ENCODE data around the gene CORO2A. TPM values are rescaled to one million over a fixed set of nuclear protein-coding genes. Genes with fewer than 3 reads are reported as not detected.

CORO2A gene
- total and polyA plus RNA-seq, 2 of the 8 experiments (the other 6 are each of a cell fraction or from before 2014, with no cell fraction given) = 13.7 to 27.9 TPM

- H2BK20ac ChIP-seq (ENCODE audit: low read length) = no peak overlapping the region
- no peak overlapping the region for H2BK12ac ChIP-seq (ENCODE audit: low read depth, low read length)
- no peak overlapping the region for H3K27ac ChIP-seq (ENCODE audit: low read depth, low read length)
- no peaks in the 10 kb centered on the region for H3K79me1 ChIP-seq (ENCODE audit: low read depth, low read length)
- no peak overlapping the region for H3K14ac ChIP-seq (ENCODE audit: insufficient read length)
- H4K91ac ChIP-seq (replicated peaks; ENCODE audit: insufficient read length, low read length) = no peak overlapping the region
- TF ChIP-seq MAX (IDR thresholded peaks at IDR 0.05) (no peak), TBP (IDR thresholded peaks at IDR 0.05; ENCODE audit: low read depth, low read length) (no peak), SRF (IDR thresholded peaks at IDR 0.05; ENCODE audit: low read depth, low read length) (no peak), POLR2AphosphoS5 (IDR thresholded peaks at IDR 0.05; ENCODE audit: low read depth, low read length) (no peak), RNF2 (IDR thresholded peaks at IDR 0.05; ENCODE audit: borderline replicate concordance, low read depth, low read length, missing control alignments, poor library complexity, severe bottlenecking) (no peak)
- TF ChIP-seq, protein P1, sequence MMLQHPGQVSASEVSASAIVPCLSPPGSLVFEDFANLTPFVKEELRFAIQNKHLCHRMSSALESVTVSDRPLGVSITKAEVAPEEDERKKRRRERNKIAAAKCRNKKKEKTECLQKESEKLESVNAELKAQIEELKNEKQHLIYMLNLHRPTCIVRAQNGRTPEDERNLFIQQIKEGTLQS (IDR thresholded peaks at IDR 0.05; ENCODE audit: insufficient read depth, low read depth, low read length) = no peak
- H2BK15ac ChIP-seq (ENCODE audit: low read length) = no peak overlapping the region
- H3K23ac ChIP-seq (ENCODE audit: insufficient read length) = no peak overlapping the region
- H4K8ac ChIP-seq (ENCODE audit: extremely low read depth, insufficient read depth, low read length) = no peak overlapping the region
- H3K79me2 ChIP-seq (ENCODE audit: control insufficient read depth in 1 of 2, insufficient read depth in 2 of 2, low read length in 2 of 2) = no peaks in the 10 kb centered on the region
- 90% methylated on average over 3 of the region's 3 CpGs; no CpG with 5 or more reads in 1 of the 2 experiments for WGBS, 2 experiments (ENCODE audit: extremely low coverage in 1 of 2, insufficient coverage in 1 of 2, insufficient read length in 1 of 2, insufficient replicate concordance in 2 of 2, low coverage in 1 of 2, low lambda C conversion rate in 2 of 2, missing lambda C conversion rate in 1 of 2)
- H3K27me3 ChIP-seq (replicated peaks in 1 of 4; ENCODE audit: control insufficient read depth in 3 of 4, extremely low read depth in 1 of 4, insufficient read depth in 3 of 4, low read length in 3 of 4) = no peaks in the 10 kb centered on the region; a peak in 2 of 7 replicates
- FAIRE-seq (no peak), DNase-seq (ENCODE audit: low read depth in 1 of 2, low spot score in 2 of 2) (no peak)
- no peak overlapping the region for H2BK120ac ChIP-seq (replicated peaks; ENCODE audit: low read depth, low read length)
- H3K4me2 ChIP-seq (ENCODE audit: insufficient read depth in 1 of 2, low read depth in 2 of 2, low read length in 2 of 2) = no peak overlapping the region
- H2AFZ ChIP-seq (ENCODE audit: low read length) = no peak overlapping the region
- POLR2A ChIA-PET (ENCODE audit: partially characterized antibody) = interaction anchor here (0.9 to 1.7 kb wide), 5 partner anchors 13 to 171 kb away, joined by 3 to 6 read pairs (median 6); partner anchors contain the start of genes NANS and TBC1D2
- no peaks in the 10 kb centered on the region; a peak in 1 of 4 replicates for H3K9me3 ChIP-seq (ENCODE audit: insufficient read depth in 2 of 2, low read depth in 1 of 2, low read length in 1 of 2)
- H4K5ac ChIP-seq (ENCODE audit: insufficient read length, low read depth, low read length) = no peak overlapping the region
- CTCF ChIA-PET (ENCODE audit: partially characterized antibody) = interaction anchor here (0.7 to 3.5 kb wide), 3 partner anchors 11 to 115 kb away, joined by 3 to 29 read pairs (median 3); no protein-coding TSS in a partner anchor
- no peak overlapping the region for H3K4ac ChIP-seq (replicated peaks; ENCODE audit: insufficient read length, low read depth, low read length)
- no peak overlapping the region for H3K56ac ChIP-seq (replicated peaks; ENCODE audit: insufficient read length, low read depth, low read length)
- peaks cover 4 to 7% of the 10 kb centered on the region in 2 experiments for H4K20me1 ChIP-seq (replicated peaks in 1 of 2; ENCODE audit: control insufficient read depth in 1 of 2, insufficient read depth in 2 of 2, low read length in 2 of 2)
- no peak overlapping the region for H2AK5ac ChIP-seq (ENCODE audit: low read depth, low read length)
- no peak overlapping the region for H3K9ac ChIP-seq (replicated peaks in 1 of 4; ENCODE audit: extremely low read depth in 1 of 4, low read depth in 3 of 4, low read length in 3 of 4)
- no peak overlapping the region for H3K18ac ChIP-seq (ENCODE audit: extremely low read depth, low read length)
- peaks cover 2 to 28% (median 10%) of the 10 kb centered on the region in 4 experiments; a peak in 5 of 8 replicates for H3K36me3 ChIP-seq (ENCODE audit: control insufficient read depth in 2 of 4, insufficient read depth in 4 of 4, low read length in 3 of 4)
- peaks cover 2% of the 10 kb centered on the region; the same call in 1 of the 2 replicates for H3K23me2 ChIP-seq (ENCODE audit: low read depth, low read length)
- H3K4me3 ChIP-seq (ENCODE audit: extremely low read depth in 1 of 4, insufficient read depth in 2 of 4, low read depth in 3 of 4, low read length in 4 of 4) = no peak overlapping the region
- no peak overlapping the region for H2BK5ac ChIP-seq (ENCODE audit: low read depth, low read length)
- H3K4me1 ChIP-seq (replicated peaks in 1 of 4; ENCODE audit: control insufficient read depth in 3 of 4, insufficient read depth in 4 of 4, low read length in 3 of 4) = peaks cover 2 to 11% (median 6%) of the 10 kb centered on the region in 4 experiments; a peak in 4 of 7 replicates
These were observed 108.0 kb downstream of the CORO2A start for GRCh38 chr9:98084396-98084795.
